BE2C (cell line): ENCODE data around the gene TTLL4.

ENCODE experiments used
- DNase-seq: peaks from one replicate; pipeline ENCODE4 v3.0.0-alpha.2; 2020
- H3K27me3 ChIP-seq: fragments of 250-450 bp; sonication (Bioruptor Pico); 2 replicates; pipeline ENCODE4 v1.5.1; 2020; ENCODE audit warnings: mild to moderate bottlenecking
- H3K36me3 ChIP-seq: fragments of 250-450 bp; sonication (Bioruptor Pico); 2 replicates; pipeline ENCODE4 v1.5.1; 2020; ENCODE audit warnings: mild to moderate bottlenecking
- H3K4me1 ChIP-seq: fragments of 250-450 bp; sonication (Bioruptor Pico); 2 replicates; pipeline ENCODE4 v1.5.1; 2020
- H3K4me3 ChIP-seq: 2 replicates; pipeline ENCODE4 v1.5.1; 2011; ENCODE audit warnings: low read depth, low read length
- H3K9me3 ChIP-seq: fragments of 250-450 bp; sonication (Bioruptor Pico); 2 replicates; pipeline ENCODE4 v1.5.1; 2020
- TF ChIP-seq, protein P1 (sequence below): IDR thresholded peaks from 2 replicates; pipeline ENCODE4 v1.5.1; 2012; ENCODE audit warnings: mild to moderate bottlenecking, low read depth, low read length

TTLL4 gene

DNA sequence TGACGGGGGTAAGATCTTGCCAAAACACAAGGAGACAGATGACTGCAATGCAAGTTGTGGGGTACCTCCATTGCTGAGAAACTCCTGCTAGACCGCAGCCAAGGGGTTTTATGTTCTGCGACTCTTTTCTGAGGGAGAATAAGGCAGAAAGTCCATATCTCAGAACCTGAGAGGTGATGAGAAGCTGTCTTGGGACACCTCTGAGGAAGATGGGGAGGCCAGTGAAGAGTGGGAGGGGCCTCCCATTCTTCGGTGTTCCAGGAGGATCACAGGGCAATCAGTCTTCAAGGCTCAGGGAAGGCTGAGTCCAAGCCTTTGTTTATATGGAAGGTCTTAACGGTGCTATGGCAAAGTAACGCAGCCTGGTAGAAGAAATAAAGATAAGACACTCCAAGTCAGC, 89.4 kb downstream of the TTLL4 start:
- no peak for DNase-seq
- H3K4me3 ChIP-seq: no peak overlapping the region
- no peaks in the 10 kb centered on the region for H3K36me3 ChIP-seq
- H3K4me1 ChIP-seq: peaks cover 10% of the 10 kb centered on the region
- TF ChIP-seq, protein P1, sequence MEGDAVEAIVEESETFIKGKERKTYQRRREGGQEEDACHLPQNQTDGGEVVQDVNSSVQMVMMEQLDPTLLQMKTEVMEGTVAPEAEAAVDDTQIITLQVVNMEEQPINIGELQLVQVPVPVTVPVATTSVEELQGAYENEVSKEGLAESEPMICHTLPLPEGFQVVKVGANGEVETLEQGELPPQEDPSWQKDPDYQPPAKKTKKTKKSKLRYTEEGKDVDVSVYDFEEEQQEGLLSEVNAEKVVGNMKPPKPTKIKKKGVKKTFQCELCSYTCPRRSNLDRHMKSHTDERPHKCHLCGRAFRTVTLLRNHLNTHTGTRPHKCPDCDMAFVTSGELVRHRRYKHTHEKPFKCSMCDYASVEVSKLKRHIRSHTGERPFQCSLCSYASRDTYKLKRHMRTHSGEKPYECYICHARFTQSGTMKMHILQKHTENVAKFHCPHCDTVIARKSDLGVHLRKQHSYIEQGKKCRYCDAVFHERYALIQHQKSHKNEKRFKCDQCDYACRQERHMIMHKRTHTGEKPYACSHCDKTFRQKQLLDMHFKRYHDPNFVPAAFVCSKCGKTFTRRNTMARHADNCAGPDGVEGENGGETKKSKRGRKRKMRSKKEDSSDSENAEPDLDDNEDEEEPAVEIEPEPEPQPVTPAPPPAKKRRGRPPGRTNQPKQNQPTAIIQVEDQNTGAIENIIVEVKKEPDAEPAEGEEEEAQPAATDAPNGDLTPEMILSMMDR: no peak
- no peaks in the 10 kb centered on the region for H3K27me3 ChIP-seq
- H3K9me3 ChIP-seq: no peaks in the 10 kb centered on the region

DNA sequence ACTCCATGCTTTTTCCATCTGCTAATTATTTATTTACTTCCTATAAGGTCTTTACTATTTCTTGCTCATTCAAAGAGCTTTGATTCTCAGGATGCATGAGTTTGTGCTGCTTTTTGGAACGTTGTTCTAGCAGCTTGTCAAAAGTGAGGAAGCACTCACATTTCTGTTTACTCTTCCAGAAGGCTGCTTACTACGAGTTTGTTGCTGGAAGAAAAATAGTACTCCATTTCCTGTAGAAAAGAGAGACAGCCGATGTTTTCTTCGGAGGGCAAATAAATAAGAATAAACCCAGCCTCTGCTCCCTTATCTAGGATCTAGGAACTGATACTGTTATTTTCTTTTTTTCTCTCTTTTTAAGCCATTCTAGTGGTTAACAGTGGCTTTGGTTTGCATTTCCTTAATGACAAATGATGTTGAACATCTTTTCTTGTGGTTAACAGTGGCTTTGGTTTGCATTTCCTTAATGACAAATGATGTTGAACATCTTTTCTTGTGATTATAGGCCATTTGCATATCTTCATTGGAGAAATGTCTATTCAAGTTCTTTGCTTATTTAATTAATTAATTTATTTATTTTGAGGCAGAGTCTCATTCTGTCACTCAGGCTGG, 91.9 kb downstream of the TTLL4 start:
- TF ChIP-seq, protein P1: no peak
- Histone ChIP-seq H3K36me3 (no peaks in the 10 kb centered on the region), H3K4me1 (peaks cover 10% of the 10 kb centered on the region), H3K27me3 (no peaks in the 10 kb centered on the region), H3K4me3 (no peak overlapping the region), H3K9me3 (no peaks in the 10 kb centered on the region)
- no peak for DNase-seq

DNA sequence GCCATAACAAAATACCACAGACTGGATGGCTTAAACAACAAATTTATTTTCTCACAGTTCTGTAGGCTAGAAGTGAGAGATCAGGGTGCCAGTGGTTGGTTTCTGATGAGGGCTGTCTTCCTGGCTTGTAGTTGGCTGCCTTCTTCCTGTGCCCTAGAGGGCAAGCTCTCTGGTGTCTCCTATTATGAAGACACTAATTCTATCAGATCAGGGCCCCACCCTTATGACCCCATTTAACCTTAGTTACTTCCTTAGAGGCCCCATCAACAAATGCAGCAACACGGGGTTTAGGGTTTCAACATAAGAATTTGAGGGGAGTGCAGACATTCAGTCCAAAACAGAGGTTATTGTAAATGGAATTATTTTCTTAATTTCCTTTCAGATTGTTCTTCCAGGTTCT, 94.2 kb downstream of the TTLL4 start:
- Histone ChIP-seq H3K9me3 (no peaks in the 10 kb centered on the region), H3K36me3 (no peaks in the 10 kb centered on the region), H3K4me1 (peaks cover 9% of the 10 kb centered on the region), H3K4me3 (no peak overlapping the region), H3K27me3 (no peaks in the 10 kb centered on the region)
- no peak for DNase-seq
- TF ChIP-seq, protein P1: no peak
